Sigmoid colon (tissue), 7 donors: ENCODE results near the gene ERICH6. TPM values are rescaled to one million over a fixed set of nuclear protein-coding genes. Genes with fewer than 3 reads are reported as not detected.

Experiments
- DNase-seq: peaks from one replicate; pipeline ENCODE4 v3.0.0-alpha.2; 2019
- H3K27ac ChIP-seq, 4 donors: fragments of 200-600 bp; sonication (generic); one replicate each; pipeline ENCODE4 v1.5.1; 2016 to 2019; ENCODE audit warnings: mild to moderate bottlenecking in 1 of 4
- H3K27me3 ChIP-seq, 3 donors: fragments of 200-600 bp; sonication (generic); one replicate each; pipeline ENCODE4 v1.5.1; 2019; ENCODE audit warnings: mild to moderate bottlenecking in 1 of 3
- H3K36me3 ChIP-seq, 4 donors: fragments of 200-600 bp; sonication (generic); one replicate each; pipeline ENCODE4 v1.5.1; 2016 to 2019
- H3K4me1 ChIP-seq, 4 donors: fragments of 200-600 bp; sonication (generic); one replicate each; pipeline ENCODE4 v1.5.1; 2017 to 2019
- H3K4me3 ChIP-seq, 4 donors: fragments of 200-600 bp; sonication (generic); one replicate each; pipeline ENCODE4 v1.5.1; 2017 to 2019; ENCODE audit warnings: mild to moderate bottlenecking in 2 of 4, moderate library complexity in 1 of 4
- H3K9me3 ChIP-seq, 4 donors: fragments of 200-600 bp in 3 of 4; sonication (generic) in 3 of 4; one replicate each; pipeline versions ENCODE4 v1.5.1 to v1.6.1; 2013 to 2019
- EP300 ChIP-seq, 4 donors: sonication (generic); formaldehyde crosslinking; IDR thresholded peaks; one replicate each; pipeline ENCODE4 v1.6.1; 2017; ENCODE audit warnings: antibody characterized with exemption in 4 of 4
- POLR2A ChIP-seq, 2 donors: fragments of 450-650 bp; IDR thresholded peaks; one replicate each; pipeline ENCODE4 v1.6.1; 2016; ENCODE audit warnings: antibody characterized with exemption in 2 of 2, mild to moderate bottlenecking in 2 of 2, moderate library complexity in 2 of 2
- POLR2AphosphoS5 ChIP-seq, 4 donors: sonication (generic); formaldehyde crosslinking; IDR thresholded peaks; one replicate each; pipeline ENCODE4 v1.6.1; 2017; ENCODE audit warnings: antibody characterized with exemption in 4 of 4
- WGBS, 2 donors: extraction: QIAGEN DNeasy Blood & Tissue Kit; methylation state at CpG; one replicate each; pipeline ENCODE4 v1.1.7; 2013; 5-methylcytosine and 5-hydroxymethylcytosine counted together
- intact Hi-C: fragments of 100-400 bp; cut with DNase I; formaldehyde crosslinking; loops from one replicate; pipeline ENCODE4 v1.15.1; 2023
- polyA plus RNA-seq, 3 donors: library from polyadenylated mRNA; stranded (reverse); fragments of 200-250 nt; gene quantifications; one replicate each; pipeline ENCODE4 v1.2.3, GENCODE V29; 2013
- total RNA-seq, 4 donors: library from RNA; depleted of rRNA; stranded (reverse); fragments of >200 nt; gene quantifications; one replicate each; pipeline ENCODE4 v1.1.0, GENCODE V29; 2016
- TF ChIP-seq, protein P1 (sequence below), 4 experiments: fragments of 450-650 bp in 3 of 4; fragments of 200-600 bp in 1 of 4; IDR thresholded peaks; one replicate each; pipeline ENCODE4 v1.5.1; 2016 to 2019; ENCODE audit warnings: antibody characterized with exemption in 4 of 4, mild to moderate bottlenecking in 3 of 4, moderate library complexity in 2 of 4
- donor health status: healthy with polysubstance abuse.
- donor health status: Bipolar disorder and iron deficiency.
- donor health status: healthy.

ERICH6 gene
- total and polyA plus RNA-seq, 7 donors: not detected

GRCh38 chr3:150733936-150734794 lies 30.4 kb upstream of the ERICH6 start:
- DNase-seq: no peak
- H3K36me3 ChIP-seq: no peaks in the 10 kb centered on the region
- H3K27me3 ChIP-seq: no peaks in the 10 kb centered on the region
- no peaks in the 10 kb centered on the region for H3K4me1 ChIP-seq
- H3K27ac ChIP-seq: no peak overlapping the region
- TF ChIP-seq POLR2A (IDR thresholded peaks at IDR 0.05) (no peak), EP300 (IDR thresholded peaks at IDR 0.05) (no peak)
- intact Hi-C loops: no loop called here
- WGBS, 2 donors: 95 to 96% methylated on average over 9 of the region's 9 CpGs
- no peaks in the 10 kb centered on the region for H3K9me3 ChIP-seq
- no peak overlapping the region for H3K4me3 ChIP-seq

DNA sequence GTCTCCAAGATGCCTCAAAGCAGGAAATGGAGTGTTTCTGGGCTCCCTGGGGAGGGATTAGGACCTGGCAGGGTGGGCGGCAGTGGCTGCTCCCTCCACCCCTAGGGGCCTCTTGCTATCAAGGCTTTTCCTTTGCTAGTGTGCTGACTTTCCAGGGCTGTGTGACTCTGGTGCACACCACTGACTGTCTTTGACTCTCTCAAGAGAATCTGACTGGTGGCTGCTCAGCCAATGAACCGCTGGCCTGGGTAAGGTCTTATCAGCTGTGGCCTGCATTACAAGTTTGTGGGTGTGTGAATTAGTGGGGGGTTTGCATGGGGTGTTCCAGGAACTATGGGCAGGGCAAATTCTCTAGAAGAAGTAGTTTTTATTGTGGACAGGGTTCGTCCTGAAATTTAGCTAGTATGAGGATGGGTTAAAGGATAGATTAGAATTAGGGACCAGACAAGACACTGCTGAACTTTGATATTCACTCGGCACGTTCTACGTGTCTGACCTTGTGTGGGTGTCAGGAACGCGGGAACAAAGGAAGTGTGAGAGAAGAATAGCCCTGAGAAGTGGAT lies 29.7 kb upstream of the ERICH6 start:
- Histone ChIP-seq H3K27ac (no peak overlapping the region), H3K4me3 (no peak overlapping the region), H3K9me3 (no peaks in the 10 kb centered on the region), H3K4me1 (no peaks in the 10 kb centered on the region), H3K27me3 (no peaks in the 10 kb centered on the region), H3K36me3 (no peaks in the 10 kb centered on the region)
- intact Hi-C loops: no loop called here
- TF ChIP-seq EP300 (IDR thresholded peaks at IDR 0.05) (no peak), POLR2A (IDR thresholded peaks at IDR 0.05) (no peak), POLR2AphosphoS5 (IDR thresholded peaks at IDR 0.05) (no peak)
- TF ChIP-seq, protein P1, sequence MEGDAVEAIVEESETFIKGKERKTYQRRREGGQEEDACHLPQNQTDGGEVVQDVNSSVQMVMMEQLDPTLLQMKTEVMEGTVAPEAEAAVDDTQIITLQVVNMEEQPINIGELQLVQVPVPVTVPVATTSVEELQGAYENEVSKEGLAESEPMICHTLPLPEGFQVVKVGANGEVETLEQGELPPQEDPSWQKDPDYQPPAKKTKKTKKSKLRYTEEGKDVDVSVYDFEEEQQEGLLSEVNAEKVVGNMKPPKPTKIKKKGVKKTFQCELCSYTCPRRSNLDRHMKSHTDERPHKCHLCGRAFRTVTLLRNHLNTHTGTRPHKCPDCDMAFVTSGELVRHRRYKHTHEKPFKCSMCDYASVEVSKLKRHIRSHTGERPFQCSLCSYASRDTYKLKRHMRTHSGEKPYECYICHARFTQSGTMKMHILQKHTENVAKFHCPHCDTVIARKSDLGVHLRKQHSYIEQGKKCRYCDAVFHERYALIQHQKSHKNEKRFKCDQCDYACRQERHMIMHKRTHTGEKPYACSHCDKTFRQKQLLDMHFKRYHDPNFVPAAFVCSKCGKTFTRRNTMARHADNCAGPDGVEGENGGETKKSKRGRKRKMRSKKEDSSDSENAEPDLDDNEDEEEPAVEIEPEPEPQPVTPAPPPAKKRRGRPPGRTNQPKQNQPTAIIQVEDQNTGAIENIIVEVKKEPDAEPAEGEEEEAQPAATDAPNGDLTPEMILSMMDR (IDR thresholded peaks at IDR 0.05): no peak
- 88 to 91% methylated on average over 8 of the region's 8 CpGs for WGBS, 2 donors
- DNase-seq: no peak

DNA sequence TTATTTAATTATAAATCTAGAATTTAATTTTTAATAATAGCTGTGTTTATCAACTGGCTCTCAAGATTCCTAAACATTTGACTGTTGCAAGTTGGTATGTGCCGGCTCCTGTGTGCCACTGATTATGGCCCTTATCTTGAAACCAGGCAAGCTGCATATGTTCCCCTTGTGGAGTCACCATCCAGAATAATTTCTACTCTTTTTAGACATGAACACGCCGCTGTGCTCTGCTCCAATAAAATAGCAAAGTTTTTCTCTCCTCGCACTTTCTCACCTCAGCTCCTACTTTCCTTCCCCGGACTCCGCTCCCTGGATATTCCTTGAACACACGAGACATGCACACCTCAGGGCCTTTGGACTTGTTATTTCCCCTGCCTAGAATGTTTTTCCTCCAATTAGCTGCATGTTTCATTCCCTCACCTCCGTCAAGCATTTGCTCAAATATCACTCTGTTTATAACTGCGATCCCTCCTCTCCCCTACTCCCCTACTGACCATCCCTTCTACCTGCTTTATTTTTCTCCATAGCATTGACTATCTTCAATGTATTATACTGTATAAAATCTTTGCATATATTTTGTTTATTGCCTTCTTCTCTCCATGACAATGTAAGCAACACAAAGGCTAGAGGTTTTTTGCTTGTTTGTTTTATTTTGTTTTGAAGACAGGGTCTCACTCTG lies 26.1 kb upstream of the ERICH6 start:
- TF ChIP-seq, protein P1 (IDR thresholded peaks at IDR 0.05): no peak
- TF ChIP-seq POLR2A (IDR thresholded peaks at IDR 0.05) (no peak), EP300 (IDR thresholded peaks at IDR 0.05) (no peak), POLR2AphosphoS5 (IDR thresholded peaks at IDR 0.05) (no peak)

GRCh38 chr3:150727653-150728502 lies 24.2 kb upstream of the ERICH6 start:
- Histone ChIP-seq H3K9me3 (no peaks in the 10 kb centered on the region), H3K27ac (peak overlapping the region in 2 of 4 donors; percentile 17 to 47), H3K36me3 (no peaks in the 10 kb centered on the region), H3K4me1 (no peaks in the 10 kb centered on the region), H3K4me3 (no peak overlapping the region), H3K27me3 (no peaks in the 10 kb centered on the region)
- TF ChIP-seq POLR2A (IDR thresholded peaks at IDR 0.05) (peak in 1 of 2 donors; percentile 16), EP300 (IDR thresholded peaks at IDR 0.05) (peak in 2 of 4 donors; percentile 37 to 41), POLR2AphosphoS5 (IDR thresholded peaks at IDR 0.05) (peak in 3 of 4 donors; percentile 19 to 61 (median 55))
- TF ChIP-seq, protein P1 (IDR thresholded peaks at IDR 0.05): no peak
- DNase-seq: no peak
- intact Hi-C loops: no loop called here
- 75 to 89% methylated on average over 19 of the region's 19 CpGs for WGBS, 2 donors

More for the DNA sequence above, 26.1 kb upstream of the ERICH6 start:
- Histone ChIP-seq H3K4me1 (no peaks in the 10 kb centered on the region), H3K27ac (no peak overlapping the region), H3K36me3 (no peaks in the 10 kb centered on the region), H3K4me3 (no peak overlapping the region), H3K9me3 (no peaks in the 10 kb centered on the region), H3K27me3 (no peaks in the 10 kb centered on the region)
- WGBS, 2 donors: 86 to 94% methylated on average over 9 of the region's 9 CpGs
- no peak for DNase-seq
- intact Hi-C loops: no loop called here
